Glutamatergic neuron (in vitro differentiated cells): ENCODE measurements around the gene TOMM7. TPM values are rescaled to one million over a fixed set of nuclear protein-coding genes. Genes with fewer than 3 reads are reported as not detected.
A peak's percentile ranks its signal among the peaks of the same experiment; 100 is the strongest.

Experiments used
- DNase-seq: peaks from one replicate; pipeline ENCODE4 v3.0.0; 2022
- H3K27ac Mint-ChIP-seq: one replicate; pipeline ENCODE4 v1.8.0; 2020; ENCODE audit warnings: mild to moderate bottlenecking, mixed read lengths, inconsistent platforms; ENCODE audit not compliant: unreplicated experiment
- H3K27me3 Mint-ChIP-seq: one replicate; pipeline ENCODE4 v1.8.0; 2020; ENCODE audit warnings: mild to moderate bottlenecking, moderate library complexity, mixed read lengths, inconsistent platforms; ENCODE audit not compliant: unreplicated experiment
- H3K36me3 Mint-ChIP-seq: one replicate; pipeline ENCODE4 v1.8.0; 2020; ENCODE audit warnings: mild to moderate bottlenecking, mixed read lengths, inconsistent platforms; ENCODE audit not compliant: unreplicated experiment
- H3K4me1 Mint-ChIP-seq: one replicate; pipeline ENCODE4 v1.8.0; 2020; ENCODE audit warnings: mild to moderate bottlenecking, low read depth, mixed read lengths, inconsistent platforms; ENCODE audit not compliant: unreplicated experiment
- H3K4me3 Mint-ChIP-seq: one replicate; pipeline ENCODE4 v1.8.0; 2020; ENCODE audit warnings: mild to moderate bottlenecking, mixed read lengths, inconsistent platforms; ENCODE audit not compliant: unreplicated experiment
- H3K9me3 Mint-ChIP-seq: one replicate; pipeline ENCODE4 v1.8.0; 2020; ENCODE audit warnings: mild to moderate bottlenecking, moderate library complexity, mixed read lengths, inconsistent platforms; ENCODE audit not compliant: unreplicated experiment
- CTCF ChIP-seq: fragments of 200-600 bp; sonication (generic); IDR thresholded peaks from one replicate; pipeline ENCODE4 v1.5.0; 2021; ENCODE audit not compliant: partially characterized antibody, unreplicated experiment
- total RNA-seq: library from RNA; stranded (reverse); fragmentation: NEBNext Ultra II Directional; extraction: Animal tissue kit (Norgen Biotek cat#: 25700); gene quantifications from one replicate; pipeline ENCODE4 v1.2.1, GENCODE V29; 2021; ENCODE audit not compliant: unreplicated experiment

TOMM7 gene
- total RNA-seq, 1 donor from 2014 or later: 111 TPM

- H3K4me3 Mint-ChIP-seq: no peak overlapping the region
- no peaks in the 10 kb centered on the region for H3K36me3 Mint-ChIP-seq
- peaks cover 2% of the 10 kb centered on the region for H3K9me3 Mint-ChIP-seq
- no peak for DNase-seq
- H3K4me1 Mint-ChIP-seq: peaks cover 7% of the 10 kb centered on the region
- H3K27me3 Mint-ChIP-seq: no peaks in the 10 kb centered on the region
- TF ChIP-seq CTCF: no peak
- no peak overlapping the region for H3K27ac Mint-ChIP-seq
These were observed 40.7 kb upstream of the TOMM7 start for GRCh38 chr7:22863156-22863899.

- Mint-ChIP-seq H3K9me3 (no peaks in the 10 kb centered on the region), H3K4me1 (peaks cover 7% of the 10 kb centered on the region), H3K36me3 (no peaks in the 10 kb centered on the region), H3K27ac (no peak overlapping the region), H3K27me3 (no peaks in the 10 kb centered on the region), H3K4me3 (no peak overlapping the region)
- no peak for DNase-seq
- no peak for TF ChIP-seq CTCF
These were observed 38.9 kb upstream of the TOMM7 start for GRCh38 chr7:22861576-22861975.

GRCh38 chr7:22860784-22861482 lies 38.3 kb upstream of the TOMM7 start:
- peak; percentile 44 for DNase-seq
- no peak overlapping the region for H3K27ac Mint-ChIP-seq
- no peaks in the 10 kb centered on the region for H3K27me3 Mint-ChIP-seq
- peaks cover 7% of the 10 kb centered on the region for H3K4me1 Mint-ChIP-seq
- H3K36me3 Mint-ChIP-seq: no peaks in the 10 kb centered on the region
- TF ChIP-seq CTCF: peak; percentile 73
- H3K9me3 Mint-ChIP-seq: no peaks in the 10 kb centered on the region
- no peak overlapping the region for H3K4me3 Mint-ChIP-seq

- Mint-ChIP-seq H3K36me3 (no peaks in the 10 kb centered on the region), H3K4me1 (peaks cover 5% of the 10 kb centered on the region), H3K27me3 (no peaks in the 10 kb centered on the region), H3K9me3 (no peaks in the 10 kb centered on the region), H3K27ac (no peak overlapping the region), H3K4me3 (no peak overlapping the region)
- TF ChIP-seq CTCF: no peak
- DNase-seq: no peak
These were observed 37.7 kb upstream of the TOMM7 start for GRCh38 chr7:22860337-22860736.

GRCh38 chr7:22859641-22860290 lies 37.1 kb upstream of the TOMM7 start:
- no peak overlapping the region for H3K4me3 Mint-ChIP-seq
- no peaks in the 10 kb centered on the region for H3K4me1 Mint-ChIP-seq
- no peaks in the 10 kb centered on the region for H3K36me3 Mint-ChIP-seq
- no peak for DNase-seq
- H3K27ac Mint-ChIP-seq: no peak overlapping the region
- H3K27me3 Mint-ChIP-seq: no peaks in the 10 kb centered on the region
- no peak for TF ChIP-seq CTCF
- H3K9me3 Mint-ChIP-seq: no peaks in the 10 kb centered on the region
